Measurements from ENCODE around the gene C19orf47.

DNA sequence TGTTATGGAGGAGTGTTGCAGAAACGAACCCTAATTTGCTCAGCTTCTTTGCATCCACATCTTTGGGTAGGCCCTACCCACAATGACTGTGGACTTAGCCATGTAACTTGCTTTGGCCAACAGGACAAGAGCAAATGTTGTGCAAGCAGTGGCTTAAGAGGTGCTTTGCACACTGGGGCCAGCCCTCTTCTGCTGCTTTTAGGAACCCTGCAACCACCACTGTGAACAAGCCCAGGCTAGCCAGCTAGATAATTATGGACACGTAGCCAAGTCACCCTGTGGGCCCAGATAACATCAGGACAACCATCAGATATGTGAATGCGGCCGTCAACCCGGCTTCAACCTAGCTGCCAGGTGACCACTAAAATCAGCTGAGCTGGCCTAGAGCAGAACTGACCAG, 17.1 kb downstream of the C19orf47 start:
- TF ChIP-seq EZH2 (optimal IDR thresholded peaks at IDR 0.05; ENCODE audit: low read depth, low read length), result no peak
- TF ChIP-seq, protein P1, sequence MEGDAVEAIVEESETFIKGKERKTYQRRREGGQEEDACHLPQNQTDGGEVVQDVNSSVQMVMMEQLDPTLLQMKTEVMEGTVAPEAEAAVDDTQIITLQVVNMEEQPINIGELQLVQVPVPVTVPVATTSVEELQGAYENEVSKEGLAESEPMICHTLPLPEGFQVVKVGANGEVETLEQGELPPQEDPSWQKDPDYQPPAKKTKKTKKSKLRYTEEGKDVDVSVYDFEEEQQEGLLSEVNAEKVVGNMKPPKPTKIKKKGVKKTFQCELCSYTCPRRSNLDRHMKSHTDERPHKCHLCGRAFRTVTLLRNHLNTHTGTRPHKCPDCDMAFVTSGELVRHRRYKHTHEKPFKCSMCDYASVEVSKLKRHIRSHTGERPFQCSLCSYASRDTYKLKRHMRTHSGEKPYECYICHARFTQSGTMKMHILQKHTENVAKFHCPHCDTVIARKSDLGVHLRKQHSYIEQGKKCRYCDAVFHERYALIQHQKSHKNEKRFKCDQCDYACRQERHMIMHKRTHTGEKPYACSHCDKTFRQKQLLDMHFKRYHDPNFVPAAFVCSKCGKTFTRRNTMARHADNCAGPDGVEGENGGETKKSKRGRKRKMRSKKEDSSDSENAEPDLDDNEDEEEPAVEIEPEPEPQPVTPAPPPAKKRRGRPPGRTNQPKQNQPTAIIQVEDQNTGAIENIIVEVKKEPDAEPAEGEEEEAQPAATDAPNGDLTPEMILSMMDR (IDR thresholded peaks at IDR 0.05; ENCODE audit: low read length), result no peak
